Stimulated activated naive CD8-positive, alpha-beta T cell treated with anti-CD3 and anti-CD28 coated beads, Interleukin-15, Interleukin-2, amounts not matched to agents 100 U/mL and 50 U/mL, for 24 hours (primary cell): ENCODE measurements around the gene CNPY1.
A peak's percentile ranks its signal among the peaks of the same experiment; 100 is the strongest.

Experiments used
- ATAC-seq: fragments of 150-1000 bp; cut with Tn5 transposase; one replicate; pipeline ENCODE4 v1.10.0; 2021
- DNase-seq: peaks from one replicate; pipeline ENCODE4 v3.0.0; 2021

The CNPY1 gene

DNA sequence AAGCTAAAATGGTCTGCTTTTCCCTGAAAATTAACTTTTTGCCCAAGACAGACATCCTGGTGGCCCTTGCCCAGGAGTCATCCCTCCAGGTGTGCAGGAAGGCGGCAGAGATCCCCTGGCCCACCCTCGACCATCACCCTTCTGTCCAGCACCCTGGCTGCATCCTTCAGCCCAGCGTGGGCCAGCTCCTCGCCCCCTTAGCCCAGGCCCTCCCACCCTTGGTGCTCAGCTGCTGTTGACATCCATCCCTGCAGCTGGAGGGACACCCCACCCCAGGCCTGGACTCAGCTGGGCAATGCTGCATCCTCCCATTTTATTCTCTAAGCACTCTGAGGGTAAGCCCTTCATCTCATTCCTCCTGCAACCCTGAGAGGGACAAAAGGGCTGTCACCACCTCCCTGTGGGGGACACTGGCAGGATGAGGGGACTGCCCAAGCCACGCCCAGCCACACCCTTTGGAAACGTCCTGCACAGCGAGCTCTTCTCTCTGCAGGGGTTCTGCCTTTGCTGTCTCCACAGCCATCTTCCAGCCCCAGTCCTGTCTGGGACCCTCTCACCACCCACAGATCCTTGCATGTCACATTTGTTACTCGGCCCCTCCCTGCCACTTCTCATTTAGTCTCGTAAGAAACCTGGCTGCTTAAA, 57.8 kb downstream of the CNPY1 start:
- no peak for ATAC-seq
- DNase-seq: no peak

DNA sequence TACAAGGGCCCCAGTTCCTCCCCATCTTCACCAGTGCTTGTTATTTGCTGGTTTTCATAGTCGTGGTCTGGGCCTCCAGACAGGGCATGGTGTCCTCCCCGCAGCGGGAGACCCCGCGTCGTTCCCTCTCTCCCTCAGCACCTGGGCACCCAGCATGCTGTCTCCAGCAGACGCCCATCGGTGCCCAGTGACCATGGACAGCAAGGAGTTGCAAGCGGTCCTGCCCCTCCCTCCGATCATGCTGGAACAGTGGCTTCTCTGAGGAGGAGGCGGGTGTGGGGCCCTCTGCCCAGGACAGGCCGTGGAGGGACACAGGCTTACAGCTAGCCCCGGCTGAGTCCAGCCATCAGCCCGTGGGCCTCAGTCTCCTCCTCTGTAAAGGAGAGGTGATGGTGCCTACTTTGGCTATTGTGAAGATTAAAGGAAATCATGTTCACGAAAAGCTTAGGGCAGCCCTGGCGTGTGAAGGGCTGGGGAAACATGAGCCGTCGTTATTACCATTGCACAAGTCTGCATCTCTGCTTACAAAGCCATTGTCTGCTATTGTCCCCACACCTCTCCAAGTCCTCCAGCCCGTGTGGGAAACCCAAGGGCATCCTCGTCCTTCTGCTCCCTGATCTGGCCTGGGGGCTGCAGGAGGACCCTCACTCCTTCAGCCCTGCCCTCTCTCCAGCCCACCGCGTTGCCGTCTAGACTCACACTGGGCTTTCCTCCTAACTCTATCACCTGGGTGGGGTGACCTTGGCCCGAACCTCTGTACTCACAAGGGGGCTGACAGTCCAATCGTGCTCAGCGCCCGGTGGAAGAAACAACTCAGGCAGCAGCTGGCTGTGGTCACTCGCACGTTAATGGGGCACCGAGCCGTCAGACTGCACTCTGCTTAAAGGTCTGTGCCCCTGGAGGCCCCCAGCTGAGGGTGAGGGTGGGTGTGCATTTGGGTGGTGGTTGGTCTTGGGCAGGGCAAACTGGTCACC, 58.6 kb downstream of the CNPY1 start:
- ATAC-seq: no peak
- DNase-seq: no peak

DNA sequence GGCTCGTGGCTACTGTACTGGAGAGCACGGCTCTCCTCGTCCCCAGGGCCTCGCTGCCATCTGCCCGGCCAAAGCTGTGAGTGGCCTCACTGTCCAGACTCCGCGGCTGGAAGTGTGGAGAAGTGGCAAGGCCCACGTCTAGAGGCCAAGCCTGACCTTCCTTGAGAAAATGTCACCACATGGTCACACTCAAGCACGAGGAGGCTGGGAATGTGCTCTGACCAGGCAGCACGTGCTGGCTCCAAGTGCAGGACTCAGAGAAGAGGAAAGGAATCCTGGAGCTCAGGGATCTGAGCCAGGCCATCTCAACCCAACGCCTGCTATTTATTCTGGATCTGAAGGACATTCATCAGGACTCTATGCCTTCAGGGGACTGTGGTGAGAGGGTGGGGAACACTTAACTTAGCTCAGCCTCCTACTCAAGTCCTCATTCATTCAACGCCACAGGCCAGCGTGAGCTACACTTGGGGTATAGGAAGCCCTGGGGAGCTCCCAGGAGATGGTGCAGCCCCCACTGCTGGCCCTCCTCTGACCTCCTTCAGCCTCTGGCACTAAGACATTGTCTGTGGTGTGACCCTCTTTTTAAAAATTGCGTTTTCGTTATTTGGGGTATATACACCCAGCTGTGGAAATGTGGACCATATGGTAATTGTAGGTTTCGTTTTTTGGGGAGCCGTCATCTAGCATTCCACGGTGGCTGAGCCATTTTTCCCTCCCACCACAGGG, 59.4 kb downstream of the CNPY1 start:
- ATAC-seq (no peak), DNase-seq (no peak)

DNA sequence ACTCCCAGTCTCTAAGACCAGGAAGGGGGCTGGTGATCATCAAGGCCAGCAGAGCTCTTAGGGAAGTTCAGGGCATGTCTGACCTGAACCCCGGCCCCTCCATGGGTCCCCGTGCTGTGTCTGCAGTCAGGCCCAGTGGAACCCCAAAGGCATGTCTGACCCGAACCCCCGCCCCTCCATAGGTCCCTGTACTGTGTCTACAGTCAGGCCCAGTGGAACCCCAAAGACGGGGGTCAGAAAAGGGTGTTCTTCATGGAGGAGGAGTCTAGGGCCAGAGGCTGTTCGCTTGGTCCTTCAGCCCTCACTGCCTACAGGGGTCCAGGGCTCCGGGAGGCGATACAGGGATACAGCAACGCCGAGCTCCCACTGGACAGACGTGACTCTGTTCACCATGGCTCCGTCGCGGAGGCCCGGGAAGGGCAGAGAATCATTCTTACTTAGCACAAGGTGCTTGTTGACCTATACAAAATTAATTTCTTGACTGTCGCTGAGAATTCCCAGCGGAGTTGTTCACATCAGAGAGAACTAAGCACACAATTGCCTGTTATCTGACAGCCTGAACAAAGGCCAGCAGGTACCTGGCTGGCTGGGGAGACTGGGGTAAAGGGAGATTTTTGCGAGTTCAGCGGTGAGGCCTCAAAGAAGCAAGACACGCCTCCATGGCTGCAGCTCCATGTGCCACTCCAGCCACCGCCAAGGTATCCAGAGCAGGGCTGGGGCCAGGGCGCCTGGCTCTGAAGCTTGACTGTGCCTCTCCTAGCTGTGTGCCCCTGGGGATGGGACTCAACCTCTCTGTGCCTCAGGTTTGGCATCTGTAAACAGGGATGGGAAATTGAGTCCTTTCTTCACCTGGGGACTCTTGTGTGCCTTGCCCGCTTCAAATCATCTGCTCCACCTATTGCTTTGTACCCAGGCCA, 61.6 kb downstream of the CNPY1 start:
- no peak for ATAC-seq

DNA sequence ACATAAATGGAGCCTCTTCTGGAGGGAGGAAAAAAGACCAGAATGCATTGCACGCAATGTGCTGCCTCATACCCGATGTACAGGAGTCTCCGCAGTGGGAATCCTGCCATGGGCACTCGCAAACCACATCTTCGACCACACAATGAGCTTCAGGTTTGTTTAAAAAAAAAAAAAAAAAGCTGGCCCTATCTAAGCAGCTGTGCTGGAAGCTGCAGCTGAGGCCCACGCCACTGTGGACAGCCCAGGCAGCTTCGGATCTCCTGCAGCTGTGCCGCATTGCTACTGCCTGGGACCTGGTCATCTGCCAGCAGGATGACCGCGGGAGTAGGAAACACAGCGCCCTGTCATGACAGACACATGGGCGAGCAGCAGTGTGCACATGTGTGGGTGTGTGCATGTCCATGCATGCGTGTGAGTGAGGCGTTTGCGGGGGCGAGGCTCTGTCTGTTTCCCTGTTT, 62.5 kb downstream of the CNPY1 start:
- ATAC-seq: no peak

More for the DNA sequence above, 61.6 kb downstream of the CNPY1 start:
- DNase-seq: no peak

DNA sequence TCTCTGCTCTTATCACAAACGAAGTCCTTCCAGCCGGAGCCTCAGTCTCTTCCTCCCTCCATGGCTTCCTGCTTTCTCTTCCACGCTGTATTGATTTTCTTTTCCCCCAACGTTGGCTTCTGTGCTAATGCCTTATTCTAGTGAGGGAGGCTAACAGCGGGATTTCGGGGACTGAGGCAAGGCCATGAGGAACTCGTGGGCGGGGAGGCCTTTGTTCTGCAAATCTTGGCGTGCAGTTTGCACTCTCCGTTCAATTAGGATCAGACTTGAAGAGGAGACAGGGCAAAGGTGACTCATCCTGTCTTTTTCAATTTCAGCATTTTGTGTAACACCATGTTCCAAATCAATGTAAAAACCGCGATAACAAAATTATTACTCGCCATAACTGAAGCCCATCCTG, 63.1 kb downstream of the CNPY1 start:
- no peak for DNase-seq
- ATAC-seq: no peak

More for the DNA sequence above, 62.5 kb downstream of the CNPY1 start:
- DNase-seq: no peak

DNA sequence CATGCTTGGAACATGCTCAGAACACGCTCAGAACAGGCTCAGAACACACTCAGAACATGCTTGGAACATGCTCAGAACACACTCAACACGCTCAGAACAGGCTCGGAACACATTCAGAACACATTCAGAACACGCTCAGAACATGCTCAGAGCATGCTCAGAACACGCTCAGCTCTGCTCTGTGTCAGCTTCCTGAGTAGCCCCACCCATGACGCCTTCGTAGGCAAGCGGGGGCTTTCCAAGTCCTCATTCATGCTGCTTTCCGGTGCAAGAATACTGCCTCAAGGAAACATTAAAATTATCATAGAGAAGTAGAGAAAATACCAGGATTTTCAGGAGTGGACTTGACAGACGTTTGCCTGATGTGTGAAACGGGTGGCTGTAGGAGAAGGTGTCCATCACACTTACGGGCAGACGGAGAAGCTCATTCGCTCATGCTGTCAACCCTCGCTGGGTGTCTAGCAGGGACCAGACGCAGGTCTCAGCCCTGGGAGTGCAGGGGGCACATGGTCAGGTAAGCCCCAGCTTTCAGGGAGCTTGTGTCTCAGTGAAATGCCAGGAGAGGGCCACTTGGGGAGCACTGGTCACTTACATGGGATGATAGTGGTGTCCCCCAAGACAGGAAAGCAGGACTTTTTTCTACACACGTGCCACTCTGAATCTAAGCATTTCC, 63.7 kb downstream of the CNPY1 start:
- ATAC-seq (no peak), DNase-seq (no peak)

DNA sequence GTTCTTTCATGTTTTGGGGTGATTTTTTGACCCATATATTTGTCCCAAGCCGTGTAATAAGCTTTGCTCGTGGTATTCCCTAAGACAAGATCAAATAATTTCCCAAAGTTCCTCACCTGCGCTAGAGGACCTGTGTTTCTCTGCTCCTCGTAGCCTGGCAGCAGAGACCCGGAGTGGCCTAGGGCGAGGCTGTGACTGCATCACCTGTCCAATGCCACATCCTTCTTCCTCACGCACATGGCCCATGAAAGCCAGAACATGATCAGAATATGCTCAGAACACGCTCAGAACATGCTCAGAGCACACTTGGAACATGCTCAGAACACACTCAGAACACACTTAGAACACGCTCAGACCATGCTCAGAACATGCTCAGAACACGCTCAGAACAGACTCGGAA, 64.6 kb downstream of the CNPY1 start:
- DNase-seq (no peak), ATAC-seq (no peak)

DNA sequence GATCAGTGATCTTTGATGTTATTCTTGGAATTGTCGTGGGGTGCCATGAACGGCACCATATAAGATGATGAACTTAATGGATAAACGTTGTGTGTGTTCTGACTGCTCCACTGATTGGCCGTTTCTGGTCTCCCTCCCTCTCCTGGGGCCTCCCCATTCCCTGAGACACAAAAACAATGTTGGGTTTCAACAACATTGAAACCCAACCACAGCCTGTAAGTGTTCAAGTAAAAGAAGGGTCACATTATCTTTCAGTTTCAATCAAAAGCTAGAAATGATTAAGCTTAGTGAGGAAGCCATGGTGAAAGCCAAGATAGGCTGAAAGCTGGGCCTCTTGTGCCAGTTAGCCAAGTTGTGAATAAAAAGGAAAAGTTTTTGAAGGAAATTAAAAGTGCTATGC, 68.9 kb downstream of the CNPY1 start:
- ATAC-seq (peak; percentile 43), DNase-seq (no peak)

DNA sequence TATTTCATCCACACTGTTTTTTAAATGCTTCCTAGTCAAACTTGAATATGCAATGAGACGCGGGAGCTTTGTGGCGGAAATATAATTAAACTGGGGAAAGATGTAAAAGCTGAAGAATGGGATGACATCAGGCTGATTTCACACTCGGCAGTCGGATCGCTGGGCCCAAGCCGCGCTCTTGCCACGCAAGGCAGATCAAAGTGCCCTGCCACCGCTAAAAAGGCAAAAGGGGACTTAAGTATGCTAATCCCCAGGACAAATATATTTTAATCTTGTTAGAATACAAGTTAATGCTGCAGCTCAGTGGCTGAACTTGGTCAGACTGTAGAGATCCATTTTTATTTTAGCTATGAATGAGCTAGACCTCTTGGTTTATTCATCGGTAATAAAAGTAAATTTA, 74.6 kb downstream of the CNPY1 start:
- no peak for DNase-seq
- no peak for ATAC-seq

DNA sequence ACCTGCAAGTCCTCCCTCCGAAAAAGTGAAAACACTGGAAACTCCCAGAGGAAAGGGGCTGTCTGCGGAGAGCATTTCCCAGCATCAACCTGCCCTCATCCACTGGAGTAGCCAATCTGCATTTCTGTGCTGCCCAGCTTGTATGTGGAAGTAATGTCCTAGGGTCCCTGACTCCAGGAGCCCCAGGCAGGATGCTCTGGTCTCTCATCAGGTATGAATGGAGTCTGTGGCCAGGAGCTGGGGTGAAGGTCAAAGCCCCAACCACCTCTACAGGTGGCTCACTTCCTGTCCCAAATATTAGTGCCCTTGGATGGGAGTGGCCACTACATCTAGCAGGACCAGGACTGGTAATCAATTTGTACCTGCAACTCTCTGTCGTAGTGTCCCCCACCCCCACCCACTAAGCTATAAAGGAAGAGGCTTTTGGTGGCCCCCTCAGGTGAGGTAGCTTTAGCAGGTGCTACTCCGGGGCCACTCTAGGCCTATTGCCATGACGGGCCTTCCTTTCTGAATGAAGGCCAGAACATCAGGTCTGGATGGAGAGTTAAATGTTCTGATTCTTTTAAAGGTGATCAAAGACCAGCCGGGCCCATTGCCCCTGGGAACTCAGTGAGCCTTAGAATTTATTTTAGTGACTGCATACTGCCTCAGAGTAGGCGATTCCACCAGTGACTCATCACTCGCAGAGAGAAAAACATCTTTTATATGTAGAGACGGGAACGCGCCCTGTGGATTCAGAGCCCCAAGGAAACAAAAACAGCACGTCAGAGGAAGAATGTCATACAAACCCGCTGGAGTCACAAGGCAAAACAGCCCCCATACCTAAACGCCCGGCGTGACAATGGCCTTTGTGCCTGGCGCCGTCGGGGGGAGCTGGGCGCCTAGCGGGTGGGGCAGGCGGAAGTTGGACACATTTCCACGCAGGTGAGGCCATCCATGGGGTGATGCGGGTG, 75.4 kb downstream of the CNPY1 start:
- DNase-seq: no peak
- ATAC-seq: no peak

DNA sequence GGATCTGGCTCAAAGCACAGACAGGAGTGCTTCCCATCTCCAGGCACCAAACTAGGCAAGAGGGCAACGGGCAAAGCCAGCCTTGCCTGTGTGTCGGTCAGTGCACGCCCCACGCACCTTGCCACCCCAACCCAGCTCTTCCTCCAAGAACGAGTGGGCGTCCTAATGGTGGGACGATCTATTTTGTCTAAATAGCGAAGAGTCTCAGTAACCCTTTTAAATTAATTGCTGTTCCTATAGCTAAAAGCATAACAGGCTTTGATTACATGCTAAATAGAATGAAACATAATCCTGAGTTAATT, 76.2 kb downstream of the CNPY1 start:
- DNase-seq (no peak), ATAC-seq (no peak)

DNA sequence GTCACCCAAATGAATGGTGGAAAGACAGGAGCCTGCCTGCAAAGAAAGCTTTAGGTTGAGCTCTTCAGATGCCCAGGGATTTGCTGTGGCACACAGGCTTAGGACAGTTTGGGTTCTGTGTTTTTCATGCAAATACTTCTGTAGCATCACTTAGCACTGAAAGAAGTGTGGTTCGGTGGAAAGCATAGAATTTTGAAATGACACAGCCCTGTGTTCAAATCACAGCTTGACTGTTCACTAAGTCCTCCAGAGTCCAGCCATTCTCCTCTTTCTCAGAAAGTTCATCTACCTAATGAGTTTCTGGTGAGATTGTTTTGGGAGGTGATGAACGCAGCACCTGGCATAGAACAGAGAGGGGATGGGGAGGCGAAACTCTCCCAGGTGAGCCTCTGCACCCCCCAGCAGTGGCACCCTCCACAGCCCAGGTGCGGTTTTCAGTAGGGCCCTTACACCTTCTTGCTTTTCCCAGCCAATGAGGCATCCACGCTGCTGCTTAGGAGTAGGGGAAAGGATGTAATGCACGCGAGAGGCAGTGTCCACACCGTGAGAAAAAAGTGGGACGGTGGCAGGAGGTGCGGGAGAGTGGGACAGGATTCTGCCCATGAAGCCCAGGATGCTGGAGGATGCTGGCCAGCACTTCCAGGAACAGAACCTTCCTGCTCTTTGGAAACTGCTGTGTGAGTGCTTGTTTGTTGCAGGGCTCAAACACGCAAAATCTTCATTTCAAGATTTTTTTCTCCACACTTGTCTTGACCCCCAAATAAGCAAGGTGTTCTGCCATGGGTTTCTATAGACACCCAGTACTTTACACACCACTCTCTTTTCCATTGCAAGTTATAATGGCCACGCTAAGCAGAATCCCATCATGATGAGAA, 76.8 kb downstream of the CNPY1 start:
- DNase-seq (no peak), ATAC-seq (no peak)

DNA sequence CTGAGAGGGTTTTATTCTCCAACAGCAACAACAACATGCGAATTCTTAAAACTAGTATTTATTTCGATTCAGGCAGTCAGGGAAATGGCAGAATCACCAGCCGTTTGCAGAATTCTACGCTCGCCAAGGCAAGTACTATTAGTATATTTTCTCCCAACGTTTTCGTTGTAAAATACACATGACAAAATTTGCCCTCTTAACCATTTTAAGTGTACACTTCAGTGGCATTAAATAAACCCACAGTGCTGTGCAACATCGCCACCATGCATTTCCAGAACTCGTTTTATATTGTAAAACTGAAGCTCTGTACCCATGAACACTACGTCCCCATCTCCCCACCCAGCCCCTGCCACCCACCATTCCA, 77.6 kb downstream of the CNPY1 start:
- no peak for DNase-seq
- no peak for ATAC-seq

DNA sequence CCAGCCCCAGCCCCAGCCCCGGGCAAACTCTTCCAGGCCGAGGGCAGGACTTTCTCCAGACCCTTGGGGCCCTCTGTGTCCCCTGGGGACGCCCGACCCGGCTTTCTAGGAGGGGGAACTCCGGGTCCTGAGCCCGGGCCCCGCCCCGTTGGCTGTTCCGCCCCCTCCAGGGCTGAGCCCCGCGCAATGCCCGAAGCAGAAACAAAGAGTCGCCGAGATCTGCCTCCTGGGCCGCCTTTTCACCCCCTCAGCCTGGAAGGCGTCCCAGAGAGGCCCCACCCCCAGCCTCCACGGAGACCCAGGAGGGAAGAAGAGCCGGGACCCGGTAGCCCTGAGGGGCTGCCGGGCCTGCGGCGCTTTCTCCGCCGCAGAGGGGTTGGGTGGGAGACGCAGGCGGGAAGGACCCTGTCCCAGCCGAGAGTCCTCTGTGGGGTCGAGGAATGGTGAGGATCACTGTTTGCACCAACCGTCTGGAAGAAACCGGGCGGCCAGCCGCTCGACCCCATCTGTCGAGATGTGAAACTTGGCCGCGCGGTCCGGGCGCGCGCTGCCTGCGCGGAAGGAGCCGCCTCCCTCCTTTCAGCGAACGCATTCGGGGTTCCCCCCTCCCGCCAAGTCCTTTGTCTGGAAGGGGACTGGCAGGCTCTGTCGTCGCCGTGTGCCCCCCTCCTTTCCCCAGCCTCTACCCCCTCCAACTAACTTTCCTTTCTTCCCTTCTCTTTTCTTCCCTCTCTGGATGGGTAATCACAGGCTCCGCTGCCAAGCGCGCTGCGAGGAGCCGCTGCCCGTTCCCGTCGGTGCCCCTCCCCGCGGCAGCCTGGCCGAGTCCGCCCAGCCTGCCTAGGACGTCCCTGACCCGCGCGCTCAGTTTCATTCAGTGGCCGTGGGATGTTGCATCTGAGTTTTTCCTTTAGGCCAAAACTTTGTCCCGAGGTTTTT, 78.2 kb downstream of the CNPY1 start:
- no peak for ATAC-seq

DNA sequence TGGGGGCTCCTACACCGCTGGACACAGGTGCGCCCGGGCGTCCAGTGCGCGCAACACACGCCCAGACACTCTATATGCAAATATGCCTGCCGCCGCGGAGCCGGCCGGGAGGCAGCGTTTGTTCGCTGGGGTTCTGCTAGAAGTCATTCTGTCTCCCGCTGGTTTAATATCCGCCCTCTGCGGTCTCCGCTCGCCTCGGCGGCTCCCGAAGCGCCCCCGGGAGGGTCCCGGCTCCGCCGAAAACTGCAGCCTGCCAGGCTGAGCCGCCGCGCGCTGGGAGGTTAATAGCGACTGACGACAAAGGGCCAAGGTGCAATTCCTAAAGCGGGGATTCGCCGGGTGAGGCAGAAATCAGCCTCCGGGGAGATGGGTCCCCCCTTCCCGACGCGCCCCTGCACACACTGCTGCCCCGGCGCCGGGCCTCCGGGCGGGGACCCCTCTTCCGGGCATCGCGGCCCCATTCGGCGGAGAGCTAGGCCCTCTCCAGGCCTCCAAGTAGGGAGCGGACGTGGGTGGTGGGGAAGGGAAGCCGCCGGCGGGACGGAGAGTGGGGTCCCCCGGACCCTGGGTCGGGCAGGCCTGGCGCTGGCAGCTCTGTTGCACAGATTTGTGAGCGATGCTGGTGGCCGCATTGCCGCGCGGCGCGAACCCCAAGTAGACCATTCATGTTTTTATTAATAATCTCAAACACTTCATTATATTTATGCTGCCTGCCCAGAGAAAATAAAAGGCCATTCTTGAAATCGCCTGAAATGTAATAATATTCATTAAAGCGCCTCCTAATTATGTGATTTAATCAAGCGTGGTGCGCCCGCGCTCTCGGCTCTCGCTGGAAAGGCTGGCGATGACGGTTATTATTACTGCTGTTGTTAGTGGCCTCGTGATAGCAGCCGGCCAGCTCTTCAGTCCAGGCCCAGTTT, 79.3 kb downstream of the CNPY1 start:
- DNase-seq (peak; percentile 70), ATAC-seq (peak; percentile 70)

More for the DNA sequence above, 78.2 kb downstream of the CNPY1 start:
- DNase-seq: no peak
